NCI-H748 (cell line): ENCODE measurements around the gene GYPE.
"Not testable (repeated sequence)": the region's sequence is repeated elsewhere in the genome, so short reads cannot be mapped to it uniquely, and the experiment has no call there.

Experiments
- DNase-seq: peaks from one replicate; lab custom pipeline; 2025; ENCODE audit not compliant: unreplicated experiment; lab: John Stamatoyannopoulos, UW

The GYPE gene

DNA sequence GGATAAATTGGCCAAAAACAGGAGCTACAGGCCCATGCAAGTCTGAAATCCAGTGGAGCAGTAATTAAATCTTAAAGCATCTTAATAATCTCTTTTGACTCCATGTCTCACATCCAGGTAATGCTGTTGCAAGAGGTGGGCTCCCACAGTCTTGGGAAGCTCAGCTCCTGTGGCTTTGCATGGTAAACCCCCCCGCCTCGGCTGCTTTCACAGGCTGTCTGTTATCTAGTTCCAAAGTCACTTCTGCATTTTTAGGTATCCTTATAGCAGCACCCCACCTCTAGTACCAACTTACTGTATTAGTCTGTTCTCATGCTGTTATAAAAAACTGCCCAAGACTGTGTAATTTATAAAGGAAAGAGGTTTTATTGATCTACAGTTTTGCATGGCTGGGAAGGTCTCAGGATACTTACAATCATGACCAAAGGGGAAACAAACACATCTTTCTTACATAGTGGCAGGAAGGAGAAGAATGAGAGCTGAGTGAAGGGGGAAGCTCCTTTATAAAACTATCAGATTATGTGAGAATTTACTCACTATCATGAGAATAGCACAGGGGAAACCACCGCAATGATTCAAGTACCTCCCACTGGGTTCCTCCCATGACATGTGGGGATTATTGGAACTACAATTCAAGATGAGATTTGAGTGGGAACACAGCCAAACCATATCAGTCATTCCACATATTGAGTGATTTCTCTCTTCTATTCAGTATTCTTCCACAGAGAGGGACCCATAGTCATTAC is 34.7 kb downstream of the GYPE start:
- not testable (repeated sequence) for DNase-seq

DNA sequence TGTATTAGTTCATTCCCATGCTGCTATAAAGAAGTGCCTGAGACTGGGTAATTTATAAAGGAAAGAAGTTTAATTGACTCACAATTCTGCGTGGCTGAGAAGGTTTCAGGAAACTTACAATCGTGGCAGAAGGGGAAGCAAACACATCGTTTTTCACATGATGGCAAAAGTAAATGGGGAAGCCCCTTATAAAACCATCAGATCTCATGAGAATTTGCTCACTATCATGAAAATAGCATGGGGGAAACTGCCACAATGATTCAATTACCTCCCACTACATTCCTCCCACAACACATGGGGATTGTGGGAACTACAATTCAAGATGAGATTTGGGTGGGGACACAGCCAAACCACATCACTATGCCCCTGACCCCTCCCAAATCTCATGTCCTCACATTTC is 35.4 kb downstream of the GYPE start:
- DNase-seq = not testable (repeated sequence)

DNA sequence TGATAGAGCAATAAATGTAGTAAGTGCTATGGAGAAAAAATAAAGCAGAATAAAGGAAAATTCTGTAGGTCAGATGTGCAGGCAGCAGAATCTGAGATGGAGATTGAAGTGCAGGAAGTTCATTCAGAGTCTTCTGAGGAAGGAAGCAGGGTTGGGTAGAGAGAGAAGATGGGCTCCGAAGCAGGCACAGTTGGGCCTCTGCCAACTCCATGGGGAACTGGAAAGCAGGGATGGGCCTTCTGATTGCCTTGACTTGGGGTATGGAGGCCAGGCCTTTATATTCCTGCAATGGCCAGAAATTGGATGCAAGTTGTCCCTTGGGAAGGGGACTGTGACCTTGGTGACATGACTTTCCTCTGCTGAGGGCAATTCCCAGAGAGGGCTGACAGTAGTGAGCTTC is 42.6 kb downstream of the GYPE start:
- not testable (repeated sequence) for DNase-seq

DNA sequence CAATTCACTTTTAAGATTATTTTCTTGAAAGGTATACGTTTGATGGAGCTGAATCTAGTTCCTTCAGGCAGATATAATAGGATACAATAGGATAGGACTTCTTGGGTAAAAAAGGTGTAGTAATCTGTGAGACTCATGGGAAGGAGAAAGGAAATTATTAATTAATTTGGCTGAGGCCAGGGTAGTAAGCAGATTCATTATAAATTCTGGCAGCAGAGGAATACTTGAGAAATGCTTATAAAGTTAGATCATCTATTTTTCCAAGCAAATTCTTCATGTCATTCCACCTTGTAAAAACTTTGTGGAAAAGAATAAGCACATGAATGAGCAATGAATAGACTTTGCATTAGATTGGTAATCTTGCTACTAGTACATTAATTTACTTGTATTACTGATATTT is 46.9 kb downstream of the GYPE start:
- no peak for DNase-seq

DNA sequence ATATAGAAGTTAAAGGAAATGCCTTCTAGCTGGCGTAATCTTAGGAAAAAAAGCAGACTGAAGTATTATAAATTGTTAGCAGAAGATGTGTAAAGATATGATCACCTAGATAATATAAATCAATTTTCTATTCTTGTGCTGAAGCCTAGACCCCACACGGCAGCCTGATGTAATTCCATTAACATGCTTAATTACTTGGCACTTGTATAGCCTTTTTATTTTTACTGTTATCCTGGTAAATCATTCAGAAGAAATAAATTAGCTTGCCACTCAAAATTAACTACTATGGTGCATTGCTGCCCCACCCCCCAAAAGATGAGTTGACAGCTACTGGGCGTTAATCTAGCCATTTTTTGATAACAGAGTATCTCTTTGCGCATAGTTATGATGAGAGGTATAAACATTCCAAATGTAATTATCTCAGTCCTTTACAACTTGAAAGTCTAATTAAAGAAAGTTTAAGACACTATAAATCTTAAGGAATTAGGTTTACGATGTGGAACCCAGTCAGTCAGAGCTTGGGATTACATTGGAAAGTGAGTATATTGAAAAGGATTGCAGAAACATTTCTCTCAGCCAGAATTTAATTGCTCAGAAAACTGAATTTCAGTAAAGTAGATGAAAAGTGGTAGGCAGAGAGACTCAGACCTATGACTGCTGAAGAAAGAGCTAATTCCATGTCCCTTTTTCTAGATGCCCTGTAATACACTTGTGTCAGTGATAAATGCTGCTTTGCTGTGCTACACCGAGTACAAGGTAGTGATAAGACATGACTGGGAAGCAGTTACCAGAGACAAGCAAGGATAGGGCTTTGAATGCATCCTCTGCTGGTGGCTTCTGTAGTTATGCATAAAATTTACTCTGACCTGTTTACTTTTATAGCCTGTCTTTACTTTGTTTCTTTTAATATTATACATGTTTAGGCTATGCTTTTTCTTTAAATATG is 47.7 kb downstream of the GYPE start:
- DNase-seq = not testable (repeated sequence)

GRCh38 chr4:143856017-143856557 is 49.3 kb downstream of the GYPE start:
- DNase-seq = not testable (repeated sequence)

DNA sequence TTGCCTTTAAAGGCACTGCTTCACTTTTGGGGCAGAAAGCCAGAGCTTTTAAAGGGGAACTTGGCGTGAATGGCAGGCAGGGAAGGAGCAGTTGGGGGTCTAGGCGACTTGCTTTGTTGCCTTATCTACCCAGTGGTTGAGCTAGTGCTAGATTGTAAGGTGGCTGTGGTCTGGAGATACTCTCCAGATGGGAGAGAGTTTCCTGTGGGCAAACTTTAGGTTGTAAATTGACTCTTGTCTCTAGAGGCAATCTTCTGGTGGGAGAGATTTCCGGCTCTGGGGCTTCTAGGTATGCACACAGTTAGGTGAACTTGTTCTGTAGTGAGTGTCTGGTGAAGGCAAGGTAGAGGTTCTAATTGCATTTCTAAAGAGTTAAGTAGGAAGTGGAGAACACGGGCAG is 50.7 kb downstream of the GYPE start:
- DNase-seq = not testable (repeated sequence)

DNA sequence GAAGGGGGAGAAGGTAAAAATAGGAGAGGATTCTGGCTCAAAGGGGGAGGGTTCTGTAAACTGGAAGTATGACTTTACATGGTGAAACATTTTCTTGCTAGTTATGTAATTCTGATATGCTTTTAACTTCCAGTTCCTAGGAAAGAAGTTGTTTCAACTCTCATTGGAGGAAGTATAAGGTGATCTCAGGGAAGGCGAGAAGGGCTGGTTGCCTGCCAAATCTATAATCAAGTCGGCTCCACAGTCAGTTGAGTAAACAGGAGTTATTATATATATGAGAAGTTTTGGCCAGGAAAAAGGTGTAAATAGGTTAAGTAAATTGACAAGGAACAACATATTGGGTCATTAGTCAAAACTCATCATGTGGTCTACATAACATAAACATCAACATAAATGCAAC is 56.1 kb downstream of the GYPE start:
- DNase-seq = not testable (repeated sequence)

GRCh38 chr4:143843506-143843832 is 61.9 kb downstream of the GYPE start:
- DNase-seq = not testable (repeated sequence)

DNA sequence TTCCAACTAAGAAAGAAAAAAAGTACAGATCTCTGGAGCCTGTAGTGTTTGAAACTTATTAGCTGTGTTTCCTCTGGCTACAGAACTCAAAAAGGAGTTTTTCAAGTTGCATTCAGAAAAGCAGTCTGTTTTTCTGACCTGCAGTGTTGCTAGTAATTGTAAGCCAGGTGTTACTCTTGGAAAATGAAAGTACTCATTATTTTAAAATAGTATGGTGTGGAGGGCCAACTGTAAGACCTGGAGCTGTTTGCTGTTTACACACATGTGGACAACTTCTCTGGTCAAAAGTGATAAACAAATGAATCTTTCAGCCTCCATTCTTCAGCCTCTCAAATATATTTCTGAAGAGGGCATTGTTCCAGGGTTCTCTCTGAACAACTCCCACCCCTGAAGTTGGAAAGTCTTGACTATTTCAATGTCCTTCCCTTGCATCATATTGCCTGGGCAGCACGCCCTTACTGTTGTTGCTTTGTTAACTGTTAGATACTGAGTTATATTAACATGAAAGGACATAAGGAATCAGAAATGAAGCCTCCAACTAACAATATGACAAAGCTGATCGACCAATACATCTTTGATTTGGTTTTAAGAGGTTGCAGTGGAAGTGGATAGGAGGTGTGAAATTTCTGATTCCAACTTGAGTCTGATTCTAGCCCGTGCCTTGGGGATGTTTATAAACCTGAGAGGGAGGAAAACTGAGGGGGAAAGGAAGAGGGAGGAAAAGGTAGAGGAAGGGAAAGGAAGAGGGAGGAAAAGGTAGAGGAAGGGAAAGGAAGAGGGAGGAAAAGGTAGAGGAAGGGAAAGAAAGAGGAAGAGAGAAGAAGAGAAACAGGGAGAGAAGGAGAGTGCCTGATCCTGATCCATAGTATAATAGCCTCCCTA is 62.5 kb downstream of the GYPE start:
- DNase-seq = not testable (repeated sequence)

DNA sequence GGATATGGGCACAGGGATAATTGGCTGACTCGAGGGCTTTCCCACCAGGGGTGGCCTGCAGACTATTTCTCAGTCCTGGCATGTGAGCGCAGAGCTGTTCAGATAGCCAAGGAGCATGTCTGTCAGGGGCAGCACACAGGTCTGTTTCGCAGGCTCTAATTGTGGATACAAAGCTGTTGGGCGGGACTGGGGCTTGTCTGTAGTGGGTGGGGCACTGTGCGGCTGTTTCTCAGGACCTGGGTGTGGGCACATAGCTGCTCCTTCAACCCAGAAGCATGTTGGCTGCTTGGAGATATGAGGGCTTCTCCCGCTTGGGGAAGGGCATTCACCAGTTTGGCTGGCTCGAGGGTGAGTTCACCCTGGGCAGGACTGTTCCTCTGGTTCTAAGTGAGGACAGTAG is 65.9 kb downstream of the GYPE start:
- not testable (repeated sequence) for DNase-seq

- not testable (repeated sequence) for DNase-seq
Observed at GRCh38 chr4:143834196-143834595, 71.2 kb downstream of the GYPE start.

- not testable (repeated sequence) for DNase-seq
Observed at GRCh38 chr4:143833676-143834075, 71.7 kb downstream of the GYPE start.

GRCh38 chr4:143830576-143830975 is 74.8 kb downstream of the GYPE start:
- not testable (repeated sequence) for DNase-seq

DNA sequence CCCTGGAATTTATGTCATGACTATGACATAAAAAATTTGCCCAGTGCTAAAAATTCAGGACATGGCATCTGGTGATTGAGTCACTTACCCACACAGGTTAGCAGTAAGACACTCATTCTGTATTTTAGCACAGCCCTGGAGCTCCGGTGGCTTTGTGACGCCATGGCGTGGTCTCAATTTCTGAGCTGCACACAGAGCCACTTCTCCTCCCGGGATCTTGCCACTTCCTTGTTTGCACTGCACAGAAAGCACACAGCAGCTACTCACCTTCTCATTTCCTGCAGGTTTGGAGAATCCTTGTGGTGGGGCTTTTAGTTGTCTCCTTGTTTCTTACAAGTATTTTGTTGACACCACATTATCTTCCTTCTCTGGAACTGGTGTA is 76.1 kb downstream of the GYPE start:
- not testable (repeated sequence) for DNase-seq
